ENCODE measurements around the gene FBXL12. TPM values are rescaled to one million over a fixed set of nuclear protein-coding genes. Genes with fewer than 3 reads are reported as not detected.
A peak's percentile ranks its signal among the peaks of the same experiment; 100 is the strongest.

Gene FBXL12
- total RNA-seq, 2 experiments from 2014 or later: 38.7 to 44.4 TPM

GRCh38 chr19:9836021-9836420, 17.1 kb upstream of the FBXL12 start:
- peaks cover 17% of the 10 kb centered on the region for H3K79me2 ChIP-seq (ENCODE audit: insufficient read depth, low read depth, low read length)
- peak overlapping the region; percentile 91 for H3K4me3 ChIP-seq (ENCODE audit: low read depth, low read length, poor library complexity, severe bottlenecking)
- no peak overlapping the region for H2AFZ ChIP-seq (ENCODE audit: low read length)
- H3K27ac ChIP-seq (ENCODE audit: low read depth, low read length, poor library complexity, severe bottlenecking): peak overlapping the region; percentile 24
- peaks cover 17% of the 10 kb centered on the region for H3K4me1 ChIP-seq (ENCODE audit: insufficient read depth, low read length, poor library complexity, severe bottlenecking)
- intact Hi-C loops (cut with micrococcal nuclease; ENCODE audit: unreplicated experiment): no loop called here
- CTCF ChIA-PET (ENCODE audit: unreplicated experiment): no interaction called here
- H3K9me3 ChIP-seq (ENCODE audit: low read length): no peaks in the 10 kb centered on the region
- POLR2A ChIA-PET: interaction anchor here (0.6 to 1.2 kb wide), 2 partner anchors 8 to 10 kb away, joined by 6 to 7 read pairs; partner anchors contain the start of gene UBL5
- H4K20me1 ChIP-seq (ENCODE audit: insufficient read depth, low read length): no peaks in the 10 kb centered on the region
- peaks cover 42% of the 10 kb centered on the region for H3K36me3 ChIP-seq (ENCODE audit: insufficient read depth, low read length)
- BruUV-seq (replicated peaks): no TSS peak
- peak; percentile 35 for DNase-seq (ENCODE audit: low spot score)
- H3K4me2 ChIP-seq (ENCODE audit: low read length): peak overlapping the region; percentile 70
- peak; percentile 18; the same call in 1 of the 2 replicates for TF ChIP-seq CTCF (conservative IDR thresholded peaks at IDR 0.05; ENCODE audit: low read length)
- TF ChIP-seq EZH2phosphoT487 (IDR thresholded peaks at IDR 0.05; ENCODE audit: borderline replicate concordance, low read depth, low read length): no peak
- no peaks in the 10 kb centered on the region for H3K9me2 ChIP-seq (ENCODE audit: insufficient read depth, low read length)

GRCh38 chr19:9835507-9835949, 16.6 kb upstream of the FBXL12 start:
- Histone ChIP-seq H3K9me2 (ENCODE audit: insufficient read depth, low read length) (no peaks in the 10 kb centered on the region), H3K79me2 (ENCODE audit: insufficient read depth, low read depth, low read length) (peaks cover 19% of the 10 kb centered on the region), H2AFZ (ENCODE audit: low read length) (no peak overlapping the region), H3K36me3 (ENCODE audit: insufficient read depth, low read length) (peaks cover 41% of the 10 kb centered on the region), H3K9me3 (ENCODE audit: low read length) (no peaks in the 10 kb centered on the region), H3K4me2 (ENCODE audit: low read length) (peak overlapping the region; percentile 70), H3K27ac (ENCODE audit: low read depth, low read length, poor library complexity, severe bottlenecking) (peak overlapping the region; percentile 24), H4K20me1 (ENCODE audit: insufficient read depth, low read length) (no peaks in the 10 kb centered on the region), H3K4me1 (ENCODE audit: insufficient read depth, low read length, poor library complexity, severe bottlenecking) (peaks cover 17% of the 10 kb centered on the region), H3K4me3 (ENCODE audit: low read depth, low read length, poor library complexity, severe bottlenecking) (peak overlapping the region; percentile 91)
- no TSS peak for BruUV-seq (replicated peaks)
- intact Hi-C loops (cut with micrococcal nuclease; ENCODE audit: unreplicated experiment): no loop called here
- ChIA-PET POLR2A (interaction anchor here (0.6 to 1.3 kb wide), 2 partner anchors 10 to 184 kb away, joined by 3 to 7 read pairs; no protein-coding TSS in a partner anchor), CTCF (ENCODE audit: unreplicated experiment) (no interaction called here)
- DNase-seq (ENCODE audit: low spot score): no peak
- TF ChIP-seq EZH2phosphoT487 (IDR thresholded peaks at IDR 0.05; ENCODE audit: borderline replicate concordance, low read depth, low read length) (no peak), CTCF (conservative IDR thresholded peaks at IDR 0.05; ENCODE audit: low read length) (no peak)

- DNase-seq (ENCODE audit: low spot score): peak; percentile 99
- intact Hi-C loops (cut with micrococcal nuclease; ENCODE audit: unreplicated experiment): no loop called here
- CTCF ChIA-PET (ENCODE audit: unreplicated experiment): interaction anchor here (0.6 kb wide), 1 partner anchor 1190 kb away, joined by 12 read pairs; no protein-coding TSS in a partner anchor
- peaks cover 17% of the 10 kb centered on the region for H3K4me1 ChIP-seq (ENCODE audit: insufficient read depth, low read length, poor library complexity, severe bottlenecking)
- no peak within 1 kb of the TSS; the same call in 1 of the 2 replicates for H2AFZ ChIP-seq (ENCODE audit: low read length)
- H3K9me3 ChIP-seq (ENCODE audit: low read length): no peaks in the 10 kb centered on the region
- POLR2A ChIA-PET: interaction anchor here (1.3 kb wide), 1 partner anchor 184 kb away, joined by 3 read pairs; no protein-coding TSS in a partner anchor
- peak within 1 kb of the TSS; percentile 80 for H3K4me2 ChIP-seq (ENCODE audit: low read length)
- H3K79me2 ChIP-seq (ENCODE audit: insufficient read depth, low read depth, low read length): peaks cover 23% of the 10 kb centered on the region
- no TSS peak for BruUV-seq (replicated peaks)
- H4K20me1 ChIP-seq (ENCODE audit: insufficient read depth, low read length): no peaks in the 10 kb centered on the region
- 0 out of 2 replicates have a peak, but pooled peaks have one; percentile 39 for TF ChIP-seq CTCF (conservative IDR thresholded peaks at IDR 0.05; ENCODE audit: low read length)
- no peak for TF ChIP-seq EZH2phosphoT487 (IDR thresholded peaks at IDR 0.05; ENCODE audit: borderline replicate concordance, low read depth, low read length)
- peaks cover 41% of the 10 kb centered on the region for H3K36me3 ChIP-seq (ENCODE audit: insufficient read depth, low read length)
- peak within 1 kb of the TSS; percentile 29 for H3K27ac ChIP-seq (ENCODE audit: low read depth, low read length, poor library complexity, severe bottlenecking)
- peak within 1 kb of the TSS; percentile 91 for H3K4me3 ChIP-seq (ENCODE audit: low read depth, low read length, poor library complexity, severe bottlenecking)
- no peaks in the 10 kb centered on the region for H3K9me2 ChIP-seq (ENCODE audit: insufficient read depth, low read length)
These were observed 16.0 kb upstream of the FBXL12 start, which contains the start of gene PIN1 for GRCh38 chr19:9834726-9835506. Gene PIN1 (plus strand): TSS chr19:9835318. CDS start chr19:9835345, 27 bp downstream.

All from OCI-LY7 (cell line).